Stimulated activated CD4-positive, alpha-beta T cell treated with anti-CD3 and anti-CD28 coated beads, Interleukin-4, amount 100 ng/mL, for 24 hours (primary cell): ENCODE results near the gene KCTD12.
"Not testable (repeated sequence)": the region's sequence is repeated elsewhere in the genome, so short reads cannot be mapped to it uniquely, and the experiment has no call there.

ENCODE experiments used
- DNase-seq: peaks from one replicate; pipeline ENCODE4 v3.0.0-alpha.2; 2020

KCTD12 gene

GRCh38 chr13:76886292-76887075, at the start of gene KCTD12:
Gene KCTD12, minus strand, starts transcription at chr13:76886405. Its CDS starts 257 bp downstream, at chr13:76886148.
- peak; percentile 73 for DNase-seq

- no peak for DNase-seq
Observed at GRCh38 chr13:76934671-76935070, 48.5 kb upstream of the KCTD12 start.

- DNase-seq, result no peak
Observed at GRCh38 chr13:76932076-76932475, 45.9 kb upstream of the KCTD12 start.

- DNase-seq, result no peak
Observed at GRCh38 chr13:76929851-76930374, 43.7 kb upstream of the KCTD12 start.

GRCh38 chr13:76929320-76929719, 43.1 kb upstream of the KCTD12 start:
- no peak for DNase-seq

- DNase-seq, result no peak
Observed at GRCh38 chr13:76928456-76928855, 42.3 kb upstream of the KCTD12 start.

- DNase-seq, result no peak
Observed at GRCh38 chr13:76927955-76928354, 41.8 kb upstream of the KCTD12 start.

- no peak for DNase-seq
Observed at GRCh38 chr13:76925115-76925514, 38.9 kb upstream of the KCTD12 start.

- DNase-seq, result no peak
Observed at GRCh38 chr13:76921516-76921915, 35.3 kb upstream of the KCTD12 start.

- DNase-seq, result not testable (repeated sequence)
Observed at GRCh38 chr13:76917755-76918481, 31.7 kb upstream of the KCTD12 start.

GRCh38 chr13:76917095-76917494, 30.9 kb upstream of the KCTD12 start:
- no peak for DNase-seq

- DNase-seq, result no peak
Observed at GRCh38 chr13:76913898-76914297, 27.7 kb upstream of the KCTD12 start.

GRCh38 chr13:76912476-76912875, 26.3 kb upstream of the KCTD12 start:
- no peak for DNase-seq

- no peak for DNase-seq
Observed at GRCh38 chr13:76904507-76904906, 18.3 kb upstream of the KCTD12 start.

GRCh38 chr13:76903544-76904162, 17.4 kb upstream of the KCTD12 start:
- DNase-seq, result peak; percentile 74

GRCh38 chr13:76899066-76899465, 12.9 kb upstream of the KCTD12 start:
- not testable (repeated sequence) for DNase-seq

GRCh38 chr13:76897171-76897570, 11.0 kb upstream of the KCTD12 start:
- DNase-seq, result not testable (repeated sequence)

GRCh38 chr13:76894401-76895110, 8.4 kb upstream of the KCTD12 start:
- DNase-seq, result no peak

GRCh38 chr13:76892488-76892887, 6.3 kb upstream of the KCTD12 start:
- no peak for DNase-seq

- no peak for DNase-seq
Observed at GRCh38 chr13:76890021-76890420, 3.8 kb upstream of the KCTD12 start.

GRCh38 chr13:76889254-76889653, 3.0 kb upstream of the KCTD12 start:
- DNase-seq, result no peak

- DNase-seq, result no peak
Observed at GRCh38 chr13:76888421-76888820, 2.2 kb upstream of the KCTD12 start.

- DNase-seq, result no peak
Observed at GRCh38 chr13:76887076-76887563, 915 bp upstream of the KCTD12 start.
